OCI-M2 (cell line): ENCODE data around the gene GBGT1.

Source experiments
- DNase-seq: peaks from one replicate; lab custom pipeline; 2025; ENCODE audit not compliant: unreplicated experiment; lab: John Stamatoyannopoulos, UW

The GBGT1 gene

DNA sequence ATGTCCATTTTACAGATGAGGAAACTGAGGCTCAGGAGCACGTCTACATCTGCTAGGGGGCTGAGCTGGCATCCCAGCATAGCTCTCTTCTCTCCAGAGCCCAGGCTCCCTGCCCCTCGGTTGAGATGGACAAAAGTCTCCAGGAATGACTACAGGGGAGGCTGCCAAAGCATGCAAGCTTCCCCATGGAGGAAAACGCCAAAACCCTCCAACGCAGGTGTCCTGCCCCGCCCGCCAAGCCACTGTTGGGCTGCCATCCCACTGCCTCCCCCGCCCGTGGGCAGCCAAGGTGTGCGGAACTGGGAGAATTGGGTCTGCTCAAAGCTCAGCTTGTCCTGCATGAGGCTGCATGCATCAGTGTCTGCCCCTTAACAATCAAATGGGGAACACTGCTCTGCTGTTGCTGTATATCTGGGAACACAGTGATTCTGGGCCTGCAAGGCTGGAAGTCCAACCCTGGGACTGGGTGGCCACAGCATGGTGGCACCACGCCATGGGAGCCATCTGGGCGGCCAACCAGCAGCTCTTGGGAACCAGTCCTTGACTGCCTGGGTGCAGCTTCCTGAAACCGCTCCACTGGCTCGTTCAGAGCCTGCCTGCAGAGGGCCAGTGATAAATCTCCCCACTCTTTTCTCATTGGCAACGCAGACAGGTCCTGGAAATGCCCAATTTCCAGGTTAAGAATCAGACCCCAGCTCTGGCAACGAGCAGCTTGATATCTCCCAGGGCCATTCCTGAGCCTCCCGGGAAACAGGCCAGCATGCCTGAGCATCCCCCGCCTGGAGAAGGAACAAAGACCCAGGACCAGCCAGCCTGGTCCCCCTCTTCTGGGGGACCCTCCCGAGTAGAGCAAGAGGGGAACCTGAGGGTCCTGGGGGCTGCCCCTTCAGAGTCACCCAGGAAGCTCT lies 46.2 kb downstream of the GBGT1 start:
- DNase-seq, result no peak

DNA sequence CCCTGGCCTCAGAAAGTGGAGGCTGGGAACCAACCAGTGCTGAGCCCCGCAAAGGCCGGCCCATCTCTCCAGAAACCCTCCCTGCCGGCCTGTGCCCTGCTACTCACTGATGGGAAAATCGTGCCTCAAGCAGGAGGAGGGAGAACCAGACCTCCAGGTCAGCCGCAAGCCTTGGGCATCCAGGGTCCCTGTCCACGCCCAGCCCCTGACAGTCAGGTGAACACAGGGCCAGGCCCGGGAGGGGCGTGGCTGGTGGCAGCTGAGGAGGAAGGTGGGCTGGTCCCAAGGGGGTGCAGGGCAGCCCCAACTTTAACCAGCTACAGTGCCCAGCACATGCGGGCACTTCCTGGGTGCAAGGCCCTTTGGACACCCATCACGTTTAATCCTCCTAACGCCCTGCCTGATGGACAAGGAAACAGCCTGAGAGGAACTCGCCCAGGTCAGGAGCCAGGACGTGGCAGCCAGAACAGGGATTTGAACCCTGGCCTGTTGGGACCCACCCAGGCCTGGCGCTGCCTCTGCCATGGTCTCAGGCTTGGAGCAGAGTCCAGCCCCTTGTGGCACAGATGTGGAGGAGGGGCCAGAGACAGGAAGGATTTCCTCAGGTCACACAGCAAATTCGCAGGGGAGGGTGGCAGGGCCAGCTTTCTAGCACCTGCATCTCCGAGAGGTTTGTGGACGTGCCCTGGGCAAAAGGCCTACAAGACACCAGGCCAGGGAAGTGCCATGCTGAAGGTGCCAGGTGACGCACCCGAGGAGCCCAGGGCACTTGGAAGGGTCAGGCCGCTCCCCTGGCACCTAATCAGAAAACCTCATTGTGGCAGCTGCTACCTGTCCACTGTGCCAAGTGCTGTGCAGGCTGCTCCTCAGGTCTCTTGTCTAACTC lies 47.1 kb downstream of the GBGT1 start:
- DNase-seq, result no peak

DNA sequence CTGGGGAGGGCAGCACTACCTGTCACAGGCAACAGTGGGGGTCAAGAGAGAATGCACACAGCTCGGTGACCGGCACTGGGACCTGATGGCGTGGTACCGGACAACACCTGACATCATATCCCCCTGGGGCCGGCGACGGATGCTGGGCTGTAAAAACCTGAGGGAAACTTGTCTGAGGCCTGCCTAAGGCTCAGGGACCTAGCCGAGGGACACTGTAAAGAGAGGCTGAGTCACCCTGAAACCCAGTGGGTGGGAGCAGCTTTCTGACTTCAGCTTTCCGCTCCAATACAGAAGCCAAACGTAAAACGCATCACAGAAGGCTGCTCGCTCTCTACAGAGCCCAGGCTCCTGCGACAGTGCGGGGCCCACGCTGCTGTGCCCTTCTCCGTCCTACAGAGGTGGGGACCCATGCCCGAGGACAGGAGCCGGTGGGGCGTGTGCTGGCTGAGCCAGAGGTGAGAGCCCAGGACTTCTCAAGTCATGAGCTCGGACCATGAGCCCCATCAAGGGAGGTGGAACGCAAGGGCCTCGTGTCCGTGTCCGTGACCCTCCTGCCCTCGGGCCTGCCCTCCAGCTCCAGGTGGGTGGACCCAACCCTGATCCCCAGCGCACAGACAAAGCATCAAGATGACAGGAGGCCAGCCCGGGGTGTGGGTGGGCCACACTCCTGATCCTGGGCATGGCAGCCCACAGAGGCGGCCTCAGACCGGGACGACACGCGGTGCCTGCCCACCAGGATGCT lies 47.9 kb downstream of the GBGT1 start:
- DNase-seq, result no peak

DNA sequence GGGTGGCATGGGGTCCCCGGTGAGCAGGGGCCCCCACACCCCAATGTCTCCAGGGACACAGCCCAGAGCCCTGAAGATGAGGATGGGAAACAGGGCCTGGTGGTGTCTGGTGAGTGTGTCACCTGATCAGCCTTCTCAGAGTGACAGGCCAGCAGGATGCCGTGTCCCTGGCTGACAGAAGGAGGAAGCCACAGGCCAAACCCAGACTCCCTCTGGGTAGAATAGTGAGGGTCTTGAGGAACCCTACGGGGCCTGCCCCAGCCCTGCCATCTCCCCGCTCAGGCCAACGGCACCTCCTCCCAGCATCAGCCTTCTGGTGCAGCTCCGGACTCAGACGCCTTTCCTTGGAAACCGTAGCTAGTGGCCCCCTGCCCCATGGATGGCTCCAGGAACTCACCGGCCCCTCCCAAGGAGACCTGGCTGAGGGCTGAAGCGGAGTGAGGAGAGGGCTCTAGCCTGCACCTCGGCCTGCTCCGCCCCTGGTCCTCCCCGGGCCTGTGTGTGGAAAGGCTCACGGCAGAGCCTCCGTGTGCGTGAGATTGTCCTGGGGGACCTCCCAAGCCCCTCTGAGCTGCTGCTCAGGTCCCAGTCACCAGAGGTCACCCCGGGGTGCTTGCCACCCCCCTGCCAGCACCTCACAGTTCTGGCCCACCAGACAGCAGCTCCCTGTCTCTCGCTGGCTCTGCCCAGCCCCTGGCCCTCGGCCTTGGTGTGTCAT lies 48.7 kb downstream of the GBGT1 start:
- DNase-seq, result no peak

DNA sequence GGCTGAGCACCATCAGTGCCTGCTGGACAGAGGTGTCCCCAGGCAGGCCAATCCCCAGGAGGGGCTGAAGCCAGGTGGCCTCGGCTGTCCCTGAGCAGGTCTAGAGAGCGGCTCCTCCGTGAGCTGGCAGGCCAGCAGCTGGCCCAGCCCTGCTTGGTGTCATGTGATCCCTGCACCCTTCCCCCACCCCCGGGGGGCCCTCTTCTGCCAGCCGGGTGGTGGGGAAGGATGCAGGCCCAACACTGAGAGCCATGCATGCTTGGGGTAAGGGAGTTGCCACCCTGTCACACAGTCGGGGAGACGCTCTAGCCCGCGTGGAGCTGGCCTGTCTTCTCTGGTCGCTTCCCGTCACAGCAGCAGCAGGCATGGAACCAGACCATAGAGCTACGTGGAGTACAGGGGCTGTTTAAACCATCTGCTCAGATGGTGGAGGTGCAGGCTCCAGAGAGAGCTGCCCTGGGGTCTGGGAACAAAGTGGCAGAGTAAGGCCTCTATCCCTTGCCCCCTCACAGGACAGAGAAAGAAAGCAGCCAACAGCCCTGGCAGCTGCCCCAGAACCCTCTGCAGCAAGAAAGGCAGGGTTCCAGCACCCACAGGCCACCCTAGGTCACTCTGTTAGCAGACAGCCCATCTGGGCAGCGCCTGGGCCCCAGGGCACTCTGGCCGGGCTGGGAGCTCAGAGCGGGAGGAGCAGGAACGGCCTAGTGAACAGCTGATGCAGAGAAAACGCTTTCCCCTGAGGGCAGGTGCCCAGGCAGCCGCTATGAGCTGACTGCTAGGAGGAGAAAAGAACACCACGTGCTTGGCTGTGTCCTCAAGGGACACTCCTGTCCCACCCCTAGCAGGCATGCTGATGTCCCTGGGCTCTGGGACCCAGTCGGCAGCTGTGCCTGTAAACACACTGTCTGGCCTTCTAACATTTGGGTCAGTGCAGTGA lies 49.5 kb downstream of the GBGT1 start:
- DNase-seq, result no peak

DNA sequence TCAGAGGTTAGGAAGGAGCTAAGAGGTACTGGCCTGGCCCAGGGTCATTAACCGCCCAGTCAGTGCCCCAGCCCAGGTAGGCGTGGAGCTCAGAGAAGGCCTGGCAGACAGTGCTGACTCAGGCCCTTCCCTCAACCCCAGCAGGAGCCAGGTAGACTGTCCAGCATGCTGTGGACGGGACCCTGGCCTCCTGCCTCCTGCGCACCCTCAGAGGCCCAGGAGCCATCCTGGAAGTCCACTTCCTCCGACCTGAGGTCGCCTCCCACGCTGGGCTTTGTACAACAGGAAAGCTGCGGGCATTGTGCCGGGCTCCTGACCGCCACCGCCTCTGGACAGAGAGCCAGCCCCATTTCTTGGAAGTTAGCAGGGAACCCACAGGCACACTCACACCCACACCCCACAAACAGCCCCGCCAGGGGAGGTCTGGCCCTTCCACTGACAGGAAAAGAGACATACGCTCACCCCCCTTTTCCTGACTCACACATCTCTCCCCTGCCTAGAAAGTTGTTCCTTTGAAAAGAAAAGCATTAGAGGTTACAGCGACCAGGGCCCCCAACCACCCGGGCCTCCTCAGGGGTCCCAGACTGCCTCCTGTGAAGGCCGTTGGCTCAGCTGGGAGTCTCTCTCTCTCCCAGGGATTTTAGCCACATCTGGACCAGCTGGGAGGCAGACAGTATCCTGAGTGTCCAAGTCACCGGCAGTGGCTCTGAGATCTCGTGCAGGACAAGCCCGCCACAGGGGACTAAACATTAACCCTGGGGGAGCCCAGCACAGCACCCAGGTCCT lies 50.4 kb downstream of the GBGT1 start:
- DNase-seq, result no peak

DNA sequence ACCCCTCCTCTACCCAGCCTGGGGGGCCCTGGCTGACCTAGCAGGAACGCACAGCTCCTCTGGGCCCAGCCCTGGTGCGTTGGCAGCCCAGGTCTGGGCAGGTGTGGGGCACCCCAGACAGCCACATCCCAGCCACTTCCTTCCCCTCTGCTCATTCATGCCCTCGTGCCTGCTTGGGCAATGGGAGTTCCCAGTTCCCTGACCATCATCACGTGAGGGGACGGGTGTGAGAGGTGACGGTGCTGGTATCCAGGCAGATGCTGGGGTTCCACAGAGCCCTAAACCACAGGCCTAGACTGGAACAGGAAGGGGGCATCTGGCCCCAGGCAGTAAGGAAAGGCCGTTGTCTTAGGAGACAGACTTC lies 51.1 kb downstream of the GBGT1 start:
- no peak for DNase-seq

DNA sequence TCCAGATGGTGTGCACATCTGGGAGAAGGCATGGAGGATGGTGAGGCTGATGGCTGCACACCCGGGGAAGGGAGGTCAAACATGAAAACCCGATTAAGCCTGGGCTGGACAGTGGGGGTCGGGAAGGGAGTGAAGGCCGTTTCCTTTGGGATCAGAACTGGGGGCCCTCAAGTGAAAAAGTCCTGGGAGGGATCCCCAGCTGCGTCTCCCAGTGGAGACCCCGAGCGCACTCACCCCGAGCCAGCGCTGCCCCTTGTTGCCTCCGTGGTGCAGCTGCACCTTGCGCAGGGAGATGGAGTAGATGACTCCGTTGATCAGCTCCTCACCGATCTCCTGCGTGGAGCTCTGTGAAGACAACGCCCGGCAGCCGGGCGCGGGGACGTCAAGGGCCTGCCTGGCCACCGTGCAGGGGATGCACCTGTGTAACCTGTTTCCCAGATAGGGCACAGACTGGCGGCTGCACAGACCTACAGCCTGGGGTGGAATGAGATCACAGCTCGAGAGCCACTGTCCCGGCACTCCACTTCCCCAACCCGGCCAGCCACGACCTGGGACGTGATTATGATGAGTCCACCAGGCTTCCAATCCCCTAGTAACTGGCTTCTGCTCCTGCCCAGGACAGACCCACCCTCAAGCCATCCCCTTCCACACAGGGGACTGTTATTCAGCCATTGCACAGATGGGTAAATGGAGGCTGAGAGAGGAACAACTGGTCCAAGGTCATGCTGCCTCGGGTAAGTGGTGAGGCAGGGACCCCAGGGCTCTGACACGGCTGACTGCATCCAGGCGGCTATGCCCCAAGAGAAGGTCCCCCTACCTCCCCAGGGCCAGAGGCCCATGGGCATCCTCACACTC lies 51.7 kb downstream of the GBGT1 start:
- no peak for DNase-seq

DNA sequence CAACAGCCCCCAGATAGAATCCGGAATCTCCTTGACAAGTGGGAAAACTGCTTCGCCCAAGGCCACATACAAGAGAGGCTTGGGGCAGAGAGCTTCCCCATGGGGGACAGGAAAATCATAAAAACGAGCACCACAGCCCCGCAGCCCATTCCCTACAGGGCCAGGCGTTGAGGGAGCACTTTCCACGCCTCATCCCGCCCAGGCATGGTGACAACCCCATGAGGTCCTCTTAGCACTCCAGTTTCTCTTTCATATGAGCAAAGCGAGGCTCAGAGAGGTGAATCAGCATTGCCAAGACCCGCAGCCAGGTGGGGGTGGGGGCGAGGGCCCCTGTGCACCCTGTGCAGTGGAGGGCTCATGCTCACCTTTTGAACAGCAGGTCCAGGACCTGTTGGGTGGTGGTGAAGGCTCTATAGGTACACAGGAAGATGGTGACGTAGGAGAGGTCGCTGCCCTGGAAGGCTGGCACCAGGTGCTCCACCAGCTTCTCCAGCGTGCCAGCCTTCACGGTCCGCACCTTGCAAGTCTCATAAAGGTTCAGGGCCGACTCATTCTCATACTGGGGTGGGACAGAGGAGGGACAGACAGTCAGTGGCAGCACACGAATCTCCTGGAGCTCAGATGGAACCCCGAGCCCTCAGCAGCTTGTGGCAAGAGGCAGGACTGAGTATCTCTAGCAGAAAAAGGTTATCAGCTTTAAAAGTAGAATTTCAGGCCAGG lies 53.6 kb downstream of the GBGT1 start:
- no peak for DNase-seq

DNA sequence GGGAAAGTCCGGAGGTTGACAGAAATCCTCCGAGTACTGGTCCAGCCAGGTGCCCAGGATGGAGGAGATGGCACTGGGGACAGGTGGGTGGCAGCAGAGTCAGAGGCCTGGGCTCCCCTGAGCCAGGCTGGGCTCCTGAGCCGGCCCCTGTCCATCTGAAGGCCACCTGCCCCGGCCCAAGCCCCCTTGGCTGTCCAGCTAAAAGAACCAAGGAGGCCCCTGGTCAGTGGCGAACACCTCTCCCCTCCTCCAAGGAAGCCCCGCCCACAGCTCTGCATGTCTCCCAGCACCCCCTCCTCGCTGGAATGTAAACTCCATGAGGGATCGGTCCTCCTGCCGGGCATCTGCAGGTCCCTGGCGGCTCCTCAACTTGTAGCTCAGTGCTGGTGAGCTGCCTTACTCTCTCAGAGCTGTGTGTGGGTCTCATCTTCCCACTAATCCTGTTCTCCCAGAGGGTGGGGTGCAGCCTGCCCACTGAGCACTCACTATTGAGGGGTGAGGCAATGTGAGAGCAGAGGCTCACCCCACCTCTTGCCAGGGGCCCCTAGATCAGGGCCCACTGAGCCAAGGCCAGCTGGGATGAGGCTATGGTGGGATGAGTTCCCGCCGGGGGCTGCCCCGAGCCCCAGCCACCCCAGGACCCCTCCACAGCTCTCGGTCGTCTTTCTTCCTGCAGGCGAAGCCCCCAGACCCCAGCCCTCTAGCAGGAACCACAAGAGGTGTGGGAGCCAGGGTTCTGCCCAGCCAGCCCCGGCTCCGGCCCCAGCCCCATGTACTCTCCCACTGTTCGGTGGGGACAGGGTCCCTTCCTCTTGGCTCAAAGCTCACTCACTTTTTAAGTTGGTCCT lies 54.7 kb downstream of the GBGT1 start:
- DNase-seq, result no peak

DNA sequence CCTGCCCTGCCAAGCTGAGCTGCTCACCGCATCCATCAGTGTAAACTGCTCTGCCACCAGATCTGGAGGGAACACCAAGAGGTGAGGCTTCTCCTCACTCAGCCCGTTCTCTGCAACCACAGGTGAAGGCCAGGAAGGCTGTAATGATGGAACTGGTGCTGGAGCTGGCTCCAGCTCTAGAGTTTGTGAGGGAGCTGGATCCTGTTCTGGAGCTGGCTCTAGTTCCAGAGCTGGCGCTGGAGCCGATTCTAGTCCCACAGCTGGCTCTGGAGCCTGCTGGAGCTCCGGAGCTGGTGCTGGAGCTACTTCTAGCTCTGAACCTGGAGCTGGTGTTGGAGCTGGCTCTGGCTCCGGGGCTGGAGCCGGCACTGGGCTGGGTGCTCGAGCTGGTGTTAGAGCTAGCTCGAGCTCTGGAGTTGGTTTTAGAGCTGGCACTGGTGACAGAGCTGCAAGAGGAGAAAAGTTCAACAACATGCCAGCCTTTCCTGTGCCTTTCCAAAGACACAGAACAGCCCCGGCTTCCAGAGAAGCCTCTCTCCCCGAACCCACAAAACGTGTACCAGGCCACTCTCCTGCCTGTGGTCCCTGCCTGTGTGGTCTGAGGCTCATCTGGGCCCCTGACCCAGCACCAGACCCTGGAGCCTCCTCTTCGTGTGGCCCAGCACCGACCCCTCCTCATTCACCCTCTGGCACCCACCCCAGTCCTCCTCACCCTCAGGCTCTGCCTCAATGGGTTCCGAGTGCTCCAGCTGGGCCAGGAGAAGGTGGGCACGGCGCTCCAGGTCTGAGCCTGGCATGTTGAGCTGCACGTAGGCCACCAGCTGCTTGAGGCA lies 55.5 kb downstream of the GBGT1 start:
- DNase-seq, result no peak

DNA sequence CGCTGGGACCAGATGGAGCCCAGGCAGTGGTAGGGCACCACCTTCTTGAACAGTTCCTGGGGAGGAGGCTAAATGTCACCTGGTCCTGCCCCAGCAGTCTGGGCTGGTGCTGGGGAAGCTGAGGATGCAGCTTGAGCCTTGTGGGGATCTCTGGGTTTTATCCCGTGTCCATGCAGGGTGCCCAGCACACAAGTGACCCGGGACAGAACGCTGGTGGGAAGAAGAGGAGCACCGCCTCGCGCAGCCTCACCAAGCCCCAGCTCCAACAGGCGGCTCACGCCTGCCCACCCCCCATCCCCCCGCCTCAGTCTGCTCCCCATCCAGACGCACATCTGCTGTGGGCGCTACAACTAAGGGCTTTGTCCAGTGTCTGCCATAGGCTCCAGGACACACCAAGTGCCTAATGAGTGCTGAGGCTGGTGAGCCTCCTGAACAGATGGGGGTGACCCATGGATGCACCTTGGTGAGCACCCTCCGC lies 56.4 kb downstream of the GBGT1 start:
- DNase-seq, result no peak

DNA sequence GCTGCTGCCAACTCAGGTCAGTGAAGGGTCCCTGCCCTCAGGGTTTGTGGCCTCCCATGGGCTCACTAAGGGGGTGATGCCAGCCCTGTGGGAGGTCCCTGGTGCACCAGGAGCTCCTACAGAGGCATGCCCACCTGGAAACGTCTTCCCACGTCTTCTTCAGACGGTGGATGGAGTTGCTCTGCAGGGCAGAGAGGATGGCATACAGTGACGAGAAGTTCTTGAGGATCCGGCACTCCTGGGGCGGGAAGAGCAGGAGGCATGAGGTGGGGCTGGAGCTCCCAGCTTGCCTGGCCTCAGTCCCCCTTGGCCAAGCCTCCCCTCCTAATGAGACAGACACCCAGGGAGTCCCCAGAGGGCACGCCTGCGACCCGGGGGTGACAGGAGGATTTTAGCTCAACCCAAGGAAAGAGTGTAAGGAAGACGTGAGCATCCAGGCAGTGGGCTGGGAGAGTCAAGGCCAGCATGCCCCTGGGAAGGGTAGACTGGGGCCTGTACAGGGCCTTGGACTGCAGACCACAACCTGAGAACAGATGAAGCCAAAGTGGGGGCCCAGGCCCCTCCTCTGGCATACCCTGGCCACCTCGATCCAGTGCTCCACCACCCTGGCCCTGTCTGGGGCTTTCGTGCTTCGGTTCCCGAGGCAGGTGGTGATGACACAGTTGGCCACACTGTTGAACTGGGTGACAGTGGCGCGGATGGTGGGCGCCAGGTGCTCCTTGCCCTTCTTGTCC lies 57.0 kb downstream of the GBGT1 start:
- no peak for DNase-seq

DNA sequence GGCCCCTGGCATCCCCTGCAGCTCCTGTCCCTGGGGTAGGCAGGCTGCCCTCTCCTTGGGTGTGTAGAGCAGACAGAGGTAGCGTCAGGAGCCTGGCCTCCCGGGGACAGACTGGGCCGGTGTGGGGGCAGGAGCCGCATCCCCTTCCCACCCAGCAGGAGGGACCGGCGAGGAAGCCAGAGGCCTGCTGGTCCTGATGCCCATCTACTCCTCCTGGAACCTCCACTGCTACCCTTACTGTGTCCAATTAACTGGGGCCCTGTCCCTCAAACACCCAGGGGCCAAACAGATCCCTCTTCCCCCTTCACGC lies 58.3 kb downstream of the GBGT1 start:
- no peak for DNase-seq
